Measurements from ENCODE around the gene GABBR2. TPM values are rescaled to one million over a fixed set of nuclear protein-coding genes. Genes with fewer than 3 reads are reported as not detected.

GABBR2 gene
- polyA plus RNA-seq, 3 donors, result 3.6 to 6.0 (median 3.8) TPM

DNA sequence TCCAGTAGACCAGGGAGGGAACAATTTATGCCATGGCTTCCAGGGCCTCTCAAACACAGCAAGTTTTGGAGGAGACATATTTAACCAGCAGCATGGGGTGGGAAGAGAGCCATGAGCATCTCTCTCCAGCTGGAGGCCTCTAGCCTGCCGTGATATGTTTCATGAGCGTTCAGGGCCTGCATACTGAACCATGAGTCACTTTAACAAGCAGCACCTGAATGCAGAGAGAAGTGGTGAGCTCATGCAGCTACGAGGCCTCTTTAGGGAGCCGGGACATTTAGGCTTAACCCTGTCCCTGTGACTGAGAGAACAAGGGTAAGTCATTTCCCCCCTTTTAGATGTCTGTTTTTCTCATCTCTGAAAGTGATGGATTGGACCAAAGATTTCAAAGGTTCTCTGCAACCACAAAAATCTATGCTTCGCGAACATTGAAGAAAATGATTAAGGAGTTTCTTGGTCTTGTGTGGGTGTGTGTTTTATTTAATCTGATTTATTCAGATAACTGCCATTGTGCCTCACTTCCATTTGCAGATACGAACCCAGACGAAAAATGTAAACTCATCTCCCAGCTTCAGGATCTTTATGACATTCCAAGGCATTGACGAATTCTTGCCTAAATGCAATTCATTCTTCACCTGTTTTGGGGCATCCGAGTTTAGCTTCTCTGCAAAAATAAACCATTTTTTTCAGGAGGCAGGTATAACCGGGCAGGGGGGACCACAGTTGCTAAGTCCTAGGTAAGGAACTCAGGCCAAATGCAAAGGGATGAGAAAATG lies 157.0 kb downstream of the GABBR2 start:
- DNase-seq (ENCODE audit: low read depth in 3 of 3, low spot score in 2 of 3), result no peak

DNA sequence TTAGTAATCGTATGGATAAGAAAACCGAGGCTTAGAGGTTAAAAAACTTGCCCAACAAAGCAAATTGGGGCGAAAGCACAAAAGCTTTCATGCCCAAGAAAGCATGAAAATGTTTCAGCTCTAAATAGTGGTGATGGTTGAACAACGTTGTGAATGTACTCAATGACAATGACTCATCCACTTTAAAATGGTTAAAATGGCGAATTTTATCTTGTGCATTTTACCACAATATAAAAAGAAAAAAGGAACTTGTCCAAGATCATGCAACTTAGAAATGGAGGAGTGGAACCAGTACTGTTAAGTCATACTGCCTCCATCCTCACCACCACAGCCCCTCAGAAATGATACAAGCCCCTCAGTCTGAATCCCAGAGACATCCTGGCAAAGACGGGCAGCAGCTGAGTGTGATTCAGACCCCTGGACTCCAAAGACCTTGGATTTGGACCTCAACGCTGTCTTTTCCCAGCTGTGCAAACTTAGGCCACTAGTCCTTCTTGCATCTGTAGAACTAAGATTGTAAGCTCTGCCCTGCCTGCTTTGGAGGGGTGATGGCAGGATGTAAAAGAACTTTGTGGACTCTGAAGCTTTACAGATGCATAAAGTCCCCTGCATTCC lies 158.4 kb downstream of the GABBR2 start:
- DNase-seq (ENCODE audit: low read depth in 3 of 3, low spot score in 2 of 3), result no peak

DNA sequence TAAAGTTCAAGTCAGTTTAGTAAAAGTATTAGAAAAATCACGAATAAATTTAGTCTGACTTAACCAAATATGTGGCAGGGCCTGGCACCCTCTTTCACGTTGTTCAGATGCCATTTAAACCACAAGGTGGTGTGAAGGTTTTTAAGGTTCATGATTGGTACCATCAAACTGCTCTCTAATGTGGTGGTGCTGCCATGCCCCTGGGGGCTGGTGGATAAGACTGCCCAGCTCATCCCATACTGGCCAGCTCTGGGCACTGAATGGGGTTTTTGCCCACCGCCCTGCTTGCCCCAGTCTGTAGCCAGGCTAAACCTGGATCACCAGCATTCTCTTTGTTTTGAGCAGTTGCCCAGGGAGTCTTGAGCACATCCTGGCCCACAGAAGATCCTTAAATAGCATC lies 159.3 kb downstream of the GABBR2 start:
- DNase-seq (ENCODE audit: low read depth in 3 of 3, low spot score in 2 of 3), result no peak

DNA sequence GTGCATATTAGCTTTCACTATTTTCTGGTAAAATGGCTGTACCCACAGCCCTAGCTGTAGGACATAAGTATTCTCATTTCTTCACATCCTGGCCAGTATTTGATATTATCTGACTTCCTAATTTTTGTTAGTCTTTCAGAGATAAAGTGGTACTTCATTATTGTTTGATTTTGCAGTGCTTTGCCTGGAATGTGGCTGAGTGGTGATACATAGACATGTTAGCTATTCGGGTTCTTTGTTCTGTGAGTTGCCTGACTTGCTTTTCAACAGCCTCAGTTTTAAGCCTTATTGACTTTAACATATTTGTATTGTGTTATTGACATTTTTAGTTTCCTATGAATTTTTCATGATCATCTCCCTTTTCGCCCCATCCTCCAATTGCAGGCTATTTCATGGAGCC lies 161.1 kb downstream of the GABBR2 start:
- no peak for DNase-seq (ENCODE audit: low read depth in 3 of 3, low spot score in 2 of 3)

DNA sequence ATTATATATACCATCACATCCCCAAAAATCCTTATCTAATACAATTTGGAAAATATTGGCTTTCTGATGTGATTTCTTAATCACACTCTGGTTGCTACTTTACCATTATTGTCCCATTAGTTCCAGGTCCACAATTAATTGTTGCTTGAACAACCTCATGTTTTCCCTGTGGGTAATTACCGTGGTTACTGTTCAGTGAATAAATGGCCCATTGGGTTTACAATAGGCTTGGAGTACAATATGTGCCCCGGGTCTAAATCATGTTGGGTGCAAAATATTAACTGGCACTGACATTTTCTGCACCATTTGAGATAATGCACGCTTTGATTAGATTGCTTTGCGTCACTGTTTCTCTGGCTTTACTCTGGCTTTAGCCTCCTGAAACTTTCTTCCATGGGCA lies 163.7 kb downstream of the GABBR2 start:
- peak in 1 of 3 donors; percentile 10 for DNase-seq (ENCODE audit: low read depth in 3 of 3, low spot score in 2 of 3)

DNA sequence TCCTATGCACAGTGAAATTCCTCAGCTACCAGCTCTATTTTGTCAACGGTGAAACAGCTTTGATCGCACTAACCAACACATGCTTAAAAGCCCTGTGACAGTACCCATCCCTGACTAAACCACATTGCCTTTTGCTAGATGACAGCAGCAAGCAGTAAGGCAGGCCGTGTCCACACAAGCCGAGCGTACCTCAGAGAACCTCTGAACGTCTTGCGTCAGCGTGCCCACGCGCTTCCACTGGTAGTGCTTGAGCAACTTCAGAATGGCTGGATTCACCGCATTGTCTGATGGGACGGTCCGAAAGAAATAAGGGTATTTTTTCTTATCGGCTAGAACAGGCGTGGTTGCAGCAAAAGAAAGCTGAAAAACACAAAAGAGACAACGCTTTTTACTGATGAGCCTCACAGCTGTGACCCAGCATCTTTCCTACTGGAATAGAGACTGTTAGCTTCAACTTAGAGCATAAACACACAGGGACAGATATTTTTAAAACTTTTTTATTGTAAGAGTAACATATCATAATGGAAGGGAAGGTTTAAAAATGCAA lies 167.0 kb downstream of the GABBR2 start:
- no peak for DNase-seq (ENCODE audit: low read depth in 3 of 3, low spot score in 2 of 3)

DNA sequence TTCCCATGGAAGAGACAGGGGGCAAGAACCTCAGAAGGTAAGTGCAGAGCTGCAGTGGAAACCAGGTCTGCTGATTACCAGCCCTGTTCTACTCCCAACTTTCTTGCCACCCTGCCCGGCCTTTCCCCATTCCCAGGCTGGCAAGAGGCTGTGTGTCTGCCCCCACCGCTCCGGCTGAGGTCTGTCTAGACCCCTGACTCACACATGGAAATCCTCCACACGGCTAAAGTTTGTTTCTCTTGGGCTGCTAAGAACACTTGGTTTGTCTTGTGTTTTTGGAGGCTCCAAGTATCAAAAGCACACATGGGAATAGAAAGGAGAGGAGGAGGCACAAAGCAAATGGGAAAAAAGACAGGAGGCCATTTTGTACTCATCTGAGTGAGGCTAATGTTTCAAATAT lies 168.3 kb downstream of the GABBR2 start:
- no peak for DNase-seq (ENCODE audit: low read depth in 3 of 3, low spot score in 2 of 3)

DNA sequence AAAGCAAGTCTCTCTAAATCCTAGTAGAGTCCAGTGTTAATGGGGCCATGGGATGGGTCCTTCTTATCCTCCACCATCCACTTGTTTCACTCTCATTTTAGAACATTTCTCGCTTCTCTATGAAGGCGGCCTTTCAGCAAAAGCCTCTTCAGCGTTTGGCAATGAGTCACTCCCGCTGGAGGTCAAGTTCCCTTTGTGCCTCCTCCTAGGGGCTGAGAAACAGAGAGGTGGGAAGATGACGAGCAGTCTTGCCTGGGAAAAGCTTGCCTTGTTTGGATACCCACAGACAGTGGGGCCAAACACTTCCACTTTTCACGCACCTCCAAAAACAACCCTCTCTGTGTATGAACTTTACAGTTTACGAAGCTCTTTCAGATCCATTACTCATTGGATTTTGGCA lies 168.8 kb downstream of the GABBR2 start:
- DNase-seq (ENCODE audit: low read depth in 3 of 3, low spot score in 2 of 3), result no peak

DNA sequence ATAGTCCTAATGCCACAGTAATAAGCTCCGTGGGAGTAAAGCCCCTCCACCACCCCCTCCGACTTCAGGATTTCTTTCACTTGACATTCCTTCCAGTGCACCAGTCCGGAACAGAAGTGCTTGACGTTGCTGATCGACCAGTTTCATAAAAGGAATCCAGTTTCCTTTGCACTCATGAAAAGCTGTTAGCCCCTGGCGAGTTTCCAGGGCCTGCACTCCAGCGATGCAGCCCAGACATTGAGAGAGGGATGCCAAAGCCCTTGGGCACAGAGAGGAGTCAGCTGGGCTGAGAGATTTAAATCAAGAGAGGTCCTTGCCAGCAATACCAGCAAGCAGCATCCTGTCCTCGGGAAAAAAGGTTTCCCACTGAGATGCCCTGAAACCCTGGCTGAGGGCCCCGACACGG lies 170.1 kb downstream of the GABBR2 start:
- DNase-seq (ENCODE audit: low read depth in 3 of 3, low spot score in 2 of 3), result no peak

DNA sequence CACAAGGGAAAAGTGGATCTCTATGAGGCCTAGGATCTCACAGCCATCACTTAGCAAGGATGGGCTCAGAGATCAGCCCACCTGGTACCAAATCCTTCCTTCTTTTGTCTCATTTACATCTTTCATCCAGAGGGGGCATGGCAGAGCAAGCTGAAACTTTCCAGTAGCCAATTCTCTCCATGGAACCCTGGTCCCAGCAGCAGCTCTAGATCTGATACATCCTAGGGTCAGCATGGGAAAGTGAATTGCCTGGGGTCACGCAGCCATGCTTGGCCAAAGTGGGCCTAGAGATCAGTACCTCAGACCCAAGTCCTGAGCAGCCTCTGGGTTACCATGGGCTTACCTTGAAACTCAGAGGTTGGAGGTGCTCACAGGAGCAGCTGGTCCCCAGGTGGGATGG lies 170.5 kb downstream of the GABBR2 start:
- DNase-seq (ENCODE audit: low read depth in 3 of 3, low spot score in 2 of 3), result no peak

DNA sequence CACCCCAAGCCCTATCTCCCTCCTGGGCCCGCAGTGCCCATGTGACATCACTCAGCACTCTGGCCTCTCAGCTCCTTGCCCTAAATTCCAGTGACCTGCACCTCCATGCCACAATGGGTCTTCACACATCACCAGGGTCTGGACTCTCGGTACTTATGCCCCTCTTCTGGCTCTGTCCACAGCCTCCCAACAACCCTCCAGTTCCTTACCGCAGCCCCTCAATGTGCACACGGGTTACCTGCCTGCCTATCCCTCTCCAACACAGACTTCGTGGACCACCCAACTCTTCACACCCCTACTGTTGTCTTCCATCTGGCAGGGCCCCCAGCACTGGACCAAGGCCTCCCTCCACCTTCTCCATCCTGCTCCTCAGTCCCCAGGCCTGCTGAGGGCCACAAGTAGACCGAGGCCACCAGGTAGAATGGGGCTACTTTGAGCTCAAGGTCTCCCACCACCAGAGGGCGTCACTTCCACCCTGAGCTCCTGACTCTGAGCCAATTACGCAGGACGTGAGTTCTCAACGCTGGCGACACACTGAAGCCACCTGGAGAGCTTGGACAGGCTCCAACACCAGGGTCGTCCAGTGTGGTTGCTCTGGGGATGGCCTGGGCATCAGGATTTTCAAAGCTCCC lies 172.1 kb downstream of the GABBR2 start:
- DNase-seq (ENCODE audit: low read depth in 3 of 3, low spot score in 2 of 3), result no peak

DNA sequence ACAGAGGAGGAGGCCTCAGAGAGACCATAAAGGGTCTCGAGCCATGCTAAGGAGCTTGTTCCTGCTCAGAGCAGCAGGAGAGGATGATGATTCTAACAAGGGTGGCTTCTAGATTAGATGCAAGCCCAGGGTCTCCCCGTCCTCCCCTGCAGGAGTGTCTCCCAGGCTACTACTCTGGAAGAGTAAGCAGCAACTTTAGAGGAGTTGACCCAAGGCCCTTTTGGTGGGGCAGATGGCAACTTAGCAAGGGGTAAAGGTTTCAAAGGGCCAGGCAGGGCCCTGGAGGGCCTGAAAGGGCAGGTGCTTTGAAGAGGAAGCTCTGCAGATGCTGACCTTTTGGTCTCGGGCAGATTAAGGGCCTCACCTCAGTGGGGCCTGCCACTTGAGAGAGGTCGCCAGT lies 174.9 kb downstream of the GABBR2 start:
- DNase-seq (ENCODE audit: low read depth in 3 of 3, low spot score in 2 of 3), result no peak

DNA sequence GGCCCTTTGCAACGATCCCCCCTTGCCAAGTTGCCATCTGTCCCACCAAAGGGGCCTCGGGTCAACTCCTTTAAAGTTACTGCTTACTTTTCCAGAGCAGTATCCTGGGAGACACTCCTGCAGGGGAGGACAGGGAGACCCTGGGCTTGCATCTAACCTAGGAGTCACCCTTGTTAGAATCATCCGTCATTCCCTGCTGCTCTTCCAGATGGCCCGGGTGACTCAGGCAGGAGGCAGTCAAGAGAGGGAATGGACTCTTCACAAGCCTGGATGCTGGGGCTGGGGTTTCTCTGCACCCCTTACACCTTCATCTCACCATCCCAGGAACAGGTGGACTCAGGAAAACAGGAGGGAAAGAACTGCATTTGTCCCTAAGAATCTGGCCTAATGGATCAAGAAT lies 175.6 kb downstream of the GABBR2 start:
- DNase-seq (ENCODE audit: low read depth in 3 of 3, low spot score in 2 of 3), result no peak

DNA sequence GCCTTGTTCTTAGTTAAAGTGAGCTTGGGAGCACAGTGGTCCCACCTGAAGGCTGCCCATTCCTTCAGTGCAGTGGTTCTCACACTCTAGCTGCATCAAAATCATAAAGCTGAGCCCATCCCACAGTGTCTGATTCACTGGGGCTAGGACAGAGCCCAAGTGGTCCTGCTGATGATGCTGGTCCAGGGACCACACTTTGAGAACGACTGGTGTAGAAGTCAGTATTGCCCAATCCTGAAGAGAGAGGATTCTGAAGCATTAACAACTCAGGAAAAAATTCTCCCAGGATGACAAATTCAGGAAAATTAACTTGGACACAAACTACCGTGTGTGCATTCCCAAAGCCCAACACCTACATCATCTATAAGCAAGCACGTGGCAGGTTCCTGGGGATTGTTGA lies 176.2 kb downstream of the GABBR2 start:
- DNase-seq (ENCODE audit: low read depth in 3 of 3, low spot score in 2 of 3), result no peak

DNA sequence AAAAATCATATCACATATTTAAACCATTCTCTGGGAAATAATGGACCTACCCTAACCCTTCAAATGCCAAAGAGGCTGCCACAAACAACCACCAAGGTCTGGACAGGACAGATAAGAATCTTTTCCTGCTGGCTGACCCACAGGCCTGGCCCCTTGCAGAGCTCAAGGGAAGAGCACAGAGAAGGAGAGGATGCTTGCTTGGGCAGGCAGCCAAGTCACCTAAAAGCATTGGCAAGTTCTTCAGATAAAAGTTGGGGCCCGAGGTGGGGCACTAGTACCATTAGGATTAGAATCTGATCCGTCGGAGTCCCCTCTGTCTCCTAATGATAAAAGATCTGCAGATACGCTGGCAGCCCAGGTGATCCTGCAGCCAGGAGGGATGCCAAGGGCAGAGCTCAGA lies 176.6 kb downstream of the GABBR2 start:
- DNase-seq (ENCODE audit: low read depth in 3 of 3, low spot score in 2 of 3), result no peak

DNA sequence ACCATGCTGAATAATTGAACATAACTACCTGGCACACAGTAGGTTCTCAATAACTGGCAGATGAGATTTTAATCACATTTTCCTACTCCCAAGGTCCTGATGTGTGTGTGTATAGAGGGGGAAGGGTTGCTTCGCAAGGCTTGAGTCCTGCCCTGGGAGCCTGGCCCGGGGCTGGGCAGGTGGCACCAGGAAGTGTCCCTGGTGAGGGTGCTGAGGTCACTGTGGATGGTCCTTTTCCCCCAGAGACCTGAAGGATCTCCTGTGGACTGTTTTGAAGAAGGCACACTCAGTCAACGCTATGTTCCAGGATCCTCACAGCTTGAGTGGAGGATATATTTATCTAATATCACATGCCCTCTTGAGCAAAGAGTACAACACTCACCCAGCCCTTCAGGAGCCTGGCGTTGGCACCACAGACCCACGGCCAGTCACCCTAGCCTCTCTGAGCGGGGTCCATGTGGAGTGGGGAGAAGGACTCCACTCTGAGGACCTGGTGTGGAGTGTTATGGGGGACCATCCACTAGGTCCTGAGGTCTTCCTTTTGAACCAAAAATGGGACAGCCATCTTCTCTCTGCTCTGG lies 177.8 kb downstream of the GABBR2 start:
- DNase-seq (ENCODE audit: low read depth in 3 of 3, low spot score in 2 of 3), result no peak

DNA sequence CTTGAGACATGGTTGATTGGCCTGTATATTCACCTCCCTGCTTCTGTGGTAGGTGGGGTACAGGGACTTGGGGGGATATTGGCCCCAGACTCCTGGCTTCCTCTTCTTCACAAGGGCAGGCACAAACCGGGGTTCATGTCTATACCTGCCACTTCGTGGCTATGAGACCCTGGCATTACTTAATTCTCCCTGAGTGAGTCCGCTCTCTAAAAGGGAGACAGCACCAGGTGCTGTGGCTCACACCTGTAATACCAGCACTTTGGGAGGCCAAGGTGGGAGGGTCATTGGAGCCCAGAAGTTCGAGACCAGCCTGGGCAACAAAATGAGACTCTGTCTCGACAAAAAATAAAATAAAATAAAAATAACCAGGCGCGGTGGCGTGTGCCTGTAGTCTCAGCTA lies 178.5 kb downstream of the GABBR2 start:
- no peak for DNase-seq (ENCODE audit: low read depth in 3 of 3, low spot score in 2 of 3)

DNA sequence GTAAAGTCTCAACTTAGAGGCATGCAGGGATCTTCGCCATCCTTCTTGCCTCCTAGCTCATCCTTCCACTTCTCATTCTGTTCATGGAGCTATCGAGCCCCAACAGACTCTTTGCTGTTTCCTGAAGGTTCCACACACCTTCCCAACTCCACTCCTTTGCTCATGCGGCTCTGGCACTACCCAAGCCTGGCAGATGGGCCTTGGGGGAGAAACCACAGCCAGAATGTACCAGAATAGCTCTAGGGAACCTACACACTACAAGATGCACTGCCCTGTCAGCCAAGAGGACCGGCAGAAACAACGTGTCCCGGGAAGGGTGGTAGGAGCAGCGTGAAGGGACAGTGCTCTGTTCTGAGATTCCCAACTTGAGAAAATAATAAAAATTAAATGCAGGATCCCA lies 178.9 kb downstream of the GABBR2 start:
- DNase-seq (ENCODE audit: low read depth in 3 of 3, low spot score in 2 of 3), result no peak

DNA sequence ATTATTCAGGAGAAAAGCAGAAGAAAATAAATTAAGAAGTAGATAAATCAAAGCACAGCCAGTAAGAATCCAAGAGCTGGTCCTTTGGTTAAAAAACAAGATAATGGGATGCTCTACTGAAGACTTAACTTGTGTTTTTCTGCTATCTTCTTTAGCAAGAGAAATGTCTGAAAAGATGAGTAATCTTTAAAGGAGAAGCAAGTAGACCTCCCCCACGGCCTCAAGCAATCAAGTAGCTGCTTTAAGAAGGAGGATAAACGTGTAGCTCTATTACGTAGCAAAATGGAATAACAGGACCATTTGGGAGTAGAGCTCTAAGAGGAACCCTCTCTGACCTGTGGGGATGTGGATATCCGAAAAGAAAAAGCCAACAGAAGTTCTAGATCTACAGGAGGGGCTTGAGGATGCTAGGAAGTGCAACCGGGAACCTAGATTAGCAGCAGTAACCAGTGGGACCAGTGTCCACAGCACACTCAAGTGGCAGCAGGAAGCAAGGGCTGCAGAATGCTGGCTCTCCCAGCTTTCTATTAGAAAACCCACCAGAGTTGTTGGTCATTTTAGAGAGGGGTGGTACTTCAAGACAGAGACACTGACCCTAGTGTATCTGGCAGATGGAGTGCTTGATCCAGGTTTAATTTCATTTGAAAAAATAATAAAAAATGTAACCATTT lies 185.4 kb downstream of the GABBR2 start:
- no peak for DNase-seq (ENCODE audit: low read depth in 3 of 3, low spot score in 2 of 3)

DNA sequence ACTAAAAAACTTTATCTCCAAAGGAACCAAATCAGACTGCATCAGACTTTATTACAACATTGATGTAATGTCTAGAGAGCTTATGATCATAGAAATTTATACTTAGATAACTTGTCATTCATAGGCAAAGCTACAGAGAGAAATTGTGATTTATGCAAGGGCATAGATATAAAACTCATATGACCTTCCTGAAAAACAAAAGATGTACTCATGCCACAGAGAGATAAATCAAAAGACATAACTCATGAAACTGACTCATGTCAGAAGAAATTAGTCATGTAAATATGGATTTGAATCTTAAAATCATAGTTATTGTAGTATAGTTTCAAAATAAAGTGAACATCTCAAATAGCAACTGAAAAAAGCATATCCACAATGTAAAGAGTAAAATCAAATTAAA lies 186.2 kb downstream of the GABBR2 start:
- DNase-seq (ENCODE audit: low read depth in 3 of 3, low spot score in 2 of 3), result no peak

DNA sequence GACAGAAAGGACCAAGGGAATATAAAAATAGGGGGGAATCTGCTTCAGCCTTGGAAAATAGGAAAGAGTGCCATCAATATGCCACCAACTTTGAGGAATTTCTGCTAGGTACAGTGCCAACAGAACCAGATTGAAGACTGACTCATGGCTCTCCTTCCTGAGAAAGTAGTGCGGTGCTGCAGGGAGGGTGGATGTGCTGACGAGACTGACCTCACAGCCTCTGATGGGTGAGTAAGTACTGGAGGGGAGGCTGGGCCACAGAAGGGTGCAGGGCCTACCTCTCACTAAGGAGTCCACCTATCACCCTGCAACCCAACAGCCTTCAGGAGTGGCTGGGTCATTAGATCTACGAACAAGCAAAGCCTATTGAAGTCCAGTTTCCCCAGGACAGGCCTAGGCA lies 187.6 kb downstream of the GABBR2 start:
- no peak for DNase-seq (ENCODE audit: low read depth in 3 of 3, low spot score in 2 of 3)
